Spleen (tissue), 7 donors: Measurements from ENCODE around the gene VMP1.
A peak's percentile ranks its signal among the peaks of the same experiment; 100 is the strongest.

Source experiments
- CTCF ChIP-seq, 11 experiments: fragments of 200-600 bp in 7 of 11; fragments of 450-650 bp in 4 of 11; sonication (generic) in 4 of 11; IDR thresholded peaks in 8 of 11; conservative IDR thresholded peaks in 3 of 11; 1 replicate in 7 of 11; 2 replicates in 4 of 11; pipeline versions ENCODE4 v1.4.0 to v1.8.0; 2016 to 2021; ENCODE audit warnings: antibody characterized with exemption in 11 of 11, inconsistent platforms in 4 of 11, mild to moderate bottlenecking in 1 of 11
- POLR2A ChIP-seq, 3 donors: fragments of 450-650 bp; IDR thresholded peaks; one replicate each; pipeline ENCODE4 v1.5.1; 2017; ENCODE audit warnings: antibody characterized with exemption in 3 of 3, mild to moderate bottlenecking in 1 of 3
- POLR2AphosphoS5 ChIP-seq, 3 donors: sonication (generic); formaldehyde crosslinking; IDR thresholded peaks; one replicate each; pipeline ENCODE4 v1.5.1; 2017; ENCODE audit warnings: antibody characterized with exemption in 3 of 3
- donor health status: DM: no; HTN: no; CAD: no; lungs with moderate emphysema.
- donor health status: DM: no; HTN: no; CAD: no.
- donor health status: DM: no; HTN: no; CAD: no.

GRCh38 chr17:59842901-59843652 is 135.6 kb downstream of the VMP1 start:
- TF ChIP-seq CTCF (IDR thresholded peaks at IDR 0.05 in 8 of 11, conservative IDR thresholded peaks at IDR 0.05 in 3 of 11) (no peak), POLR2A (IDR thresholded peaks at IDR 0.05) (peak in 1 of 3 donors; percentile 2), POLR2AphosphoS5 (IDR thresholded peaks at IDR 0.05) (peak in 2 of 3 donors; percentile 56 to 88)
